HepG2 (cell line): ENCODE results near the gene ITPR1. TPM values are rescaled to one million over a fixed set of nuclear protein-coding genes. Genes with fewer than 3 reads are reported as not detected.

Source experiments
- JARID2 ChIP-seq: sonication (generic); formaldehyde crosslinking; IDR thresholded peaks from 2 replicates; pipeline ENCODE4 v1.8.1; 2023; ENCODE audit warnings: missing genetic modification reagents, inconsistent platforms; ENCODE audit not compliant: insufficient replicate concordance
- JUN ChIP-seq: sonication (generic); formaldehyde crosslinking; IDR thresholded peaks from 2 replicates; pipeline ENCODE4 v1.4.0; 2020; ENCODE audit warnings: mild to moderate bottlenecking, missing genetic modification reagents
- KDM1A ChIP-seq: IDR thresholded peaks from 2 replicates; pipeline ENCODE4 v1.6.1; 2016; ENCODE audit warnings: missing compliant biosample characterization
- MBD4 ChIP-seq: IDR thresholded peaks from 2 replicates; pipeline ENCODE4 v1.6.1; 2012; ENCODE audit warnings: low read length, inconsistent platforms, borderline replicate concordance
- MTF1 ChIP-seq: sonication (generic); formaldehyde crosslinking; IDR thresholded peaks from 2 replicates; pipeline ENCODE4 v1.5.0; 2020; ENCODE audit warnings: missing genetic modification reagents
- PHB2 ChIP-seq: fragments of 450-650 bp; IDR thresholded peaks from 2 replicates; pipeline ENCODE4 v1.6.1; 2018; ENCODE audit not compliant: partially characterized antibody
- PPARG ChIP-seq: conservative IDR thresholded peaks from 2 replicates; pipeline ENCODE4 v1.6.1; 2016; ENCODE audit warnings: missing biosample characterization, missing genetic modification reagents
- SAFB2 ChIP-seq: sonication (generic); formaldehyde crosslinking; IDR thresholded peaks from 2 replicates; pipeline ENCODE4 v1.5.1; 2020; ENCODE audit warnings: missing genetic modification reagents, low read depth, mild to moderate bottlenecking, borderline replicate concordance
- SUZ12 ChIP-seq: fragments of 150-350 bp; IDR thresholded peaks from 2 replicates; pipeline ENCODE4 v1.6.1; 2014; ENCODE audit warnings: low read depth, low read length
- TCF7 ChIP-seq: sonication (generic); IDR thresholded peaks from 2 replicates; pipeline ENCODE4 v1.6.1; 2016; ENCODE audit warnings: antibody characterized with exemption, low read depth
- ZNF124 ChIP-seq: sonication (generic); formaldehyde crosslinking; IDR thresholded peaks from 2 replicates; pipeline ENCODE4 v1.4.0; 2020; ENCODE audit warnings: missing genetic modification reagents
- ZNF451 ChIP-seq: sonication (generic); formaldehyde crosslinking; IDR thresholded peaks from 2 replicates; pipeline ENCODE4 v1.5.0; 2020; ENCODE audit warnings: mild to moderate bottlenecking, missing genetic modification reagents
- ZNF547 ChIP-seq: sonication (generic); formaldehyde crosslinking; IDR thresholded peaks from 2 replicates; pipeline ENCODE4 v1.5.1; 2020; ENCODE audit warnings: mild to moderate bottlenecking, missing genetic modification reagents
- ZNF737 ChIP-seq: sonication (generic); formaldehyde crosslinking; IDR thresholded peaks from 2 replicates; pipeline ENCODE4 v1.5.0; 2020; ENCODE audit warnings: missing genetic modification reagents, mild to moderate bottlenecking, borderline replicate concordance
- ZNF766 ChIP-seq: sonication (generic); formaldehyde crosslinking; IDR thresholded peaks from 2 replicates; pipeline ENCODE4 v1.5.0; 2020; ENCODE audit warnings: missing genetic modification reagents, borderline replicate concordance
- ZNF841 ChIP-seq: sonication (generic); formaldehyde crosslinking; IDR thresholded peaks from 2 replicates; pipeline ENCODE4 v1.8.1; 2023; ENCODE audit warnings: missing genetic modification reagents, borderline replicate concordance
- ZSCAN29 ChIP-seq: sonication (generic); formaldehyde crosslinking; conservative IDR thresholded peaks from 2 replicates; pipeline ENCODE4 v1.4.0; 2020; ENCODE audit warnings: mild to moderate bottlenecking, missing genetic modification reagents
- polyA plus RNA-seq, 8 experiments: library from polyadenylated mRNA; depleted of rRNA in 3 of 8; stranded (reverse) in 7 of 8; unstranded in 1 of 8; fragments of >200 nt; fragmentation: Illumina TruSeq in 4 of 8; extraction: Trizol in 4 of 8; gene quantifications; 2 replicates each; pipeline versions ENCODE4 v1.2.1 to v1.2.3, GENCODE V29; 2011 to 2016; ENCODE audit warnings: low read depth in 4 of 8, missing spikeins in 1 of 8, mixed read lengths in 1 of 8; ENCODE audit not compliant: insufficient read depth in 1 of 8
- total RNA-seq, 5 experiments: library from RNA; depleted of rRNA; stranded (reverse); fragments of >200 nt; fragmentation: Illumina TruSeq; extraction: Trizol; gene quantifications; 2 replicates each; pipeline ENCODE4 v1.2.3, GENCODE V29; 2016; ENCODE audit warnings: low read depth in 1 of 5
- TF ChIP-seq, protein P1 (sequence below): IDR thresholded peaks from 2 replicates; pipeline ENCODE4 v1.6.1; 2016; ENCODE audit warnings: missing biosample characterization, missing genetic modification reagents, low read depth
- TF ChIP-seq, protein P2 (sequence below): sonication (generic); formaldehyde crosslinking; IDR thresholded peaks from 2 replicates; pipeline ENCODE4 v1.8.0; 2022; ENCODE audit warnings: missing genetic modification reagents, mild to moderate bottlenecking, moderate library complexity, borderline replicate concordance
- TF ChIP-seq, protein P3 (sequence below): sonication (generic); formaldehyde crosslinking; IDR thresholded peaks from 2 replicates; pipeline ENCODE4 v1.8.1; 2023; ENCODE audit warnings: mild to moderate bottlenecking, inconsistent platforms, moderate library complexity, missing genetic modification reagents, borderline replicate concordance
- TF ChIP-seq, protein P4 (sequence below): sonication (generic); formaldehyde crosslinking; IDR thresholded peaks from 2 replicates; pipeline ENCODE4 v1.8.0; 2022; ENCODE audit warnings: mild to moderate bottlenecking, missing genetic modification reagents, moderate library complexity

Gene ITPR1
- total and polyA plus RNA-seq, 2 of the 13 experiments (the other 11 are each of a cell fraction or from before 2014, with no cell fraction given) = 10.0 to 11.4 TPM

DNA sequence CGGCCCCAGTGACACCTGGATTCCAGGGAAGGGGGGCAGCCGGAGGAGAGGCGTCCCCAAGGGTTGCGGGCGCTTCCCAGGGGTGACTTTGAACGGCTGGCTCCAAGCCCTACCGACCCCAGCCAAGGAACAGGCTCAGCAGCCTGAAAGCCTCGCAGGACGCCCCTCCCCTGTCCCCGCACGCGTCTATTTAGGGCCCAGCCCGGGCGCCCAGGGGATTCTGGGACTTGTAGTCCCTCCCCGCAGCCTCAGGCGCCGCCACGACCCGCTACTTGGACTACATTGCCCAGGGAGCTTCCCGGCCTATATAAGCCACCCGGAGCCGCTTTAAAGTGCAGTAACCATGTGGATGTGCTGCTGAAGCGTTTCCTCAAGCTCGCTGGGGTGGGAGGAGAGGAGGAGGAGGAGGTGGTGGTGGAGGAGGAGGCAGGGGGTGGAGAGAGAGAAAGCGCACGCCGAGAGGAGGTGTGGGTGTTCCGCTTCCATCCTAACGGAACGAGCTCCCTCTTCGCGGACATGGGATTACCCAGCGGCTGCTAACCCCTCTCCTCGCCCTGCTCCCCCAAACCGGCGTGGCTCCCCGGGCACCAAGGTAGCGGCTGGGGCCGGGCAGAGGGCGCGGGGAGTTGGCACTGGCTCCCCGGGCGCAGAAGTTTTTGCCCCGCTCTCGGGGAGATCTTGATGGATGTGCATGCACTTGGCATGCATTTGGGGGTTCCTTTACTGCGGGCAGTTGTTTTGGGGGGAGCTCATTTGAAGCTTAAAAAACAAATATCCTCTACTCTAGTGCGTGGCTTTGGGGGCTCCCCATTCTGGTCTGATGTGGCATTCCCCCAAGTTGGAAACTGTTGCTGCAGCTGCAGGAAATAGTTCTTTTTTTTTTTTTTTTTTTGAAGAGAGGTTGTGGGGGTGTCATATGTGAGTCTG is at the start of gene ITPR1 (continued):
- TF ChIP-seq PPARG (CRISPR knock-in tag) (no peak), PHB2 (no peak), KDM1A (CRISPR knock-in tag) (no peak), JARID2 (CRISPR knock-in tag) (no peak), ZNF737 (no peak), TCF7 (0 out of 2 replicates have a peak, but pooled peaks have one; percentile 5), MBD4 (no peak), ZNF451 (CRISPR knock-in tag) (no peak; the same call in 1 of the 2 replicates), ZSCAN29 (CRISPR knock-in tag) (no peak), SUZ12 (peak; percentile 94), SAFB2 (CRISPR knock-in tag) (peak; percentile 59; the same call in 1 of the 2 replicates), ZNF124 (no peak), MTF1 (CRISPR knock-in tag) (no peak), ZNF547 (CRISPR knock-in tag) (no peak; the same call in 1 of the 2 replicates), JUN (CRISPR knock-in tag) (no peak), ZNF841 (CRISPR knock-in tag) (no peak), ZNF766 (CRISPR knock-in tag) (peak; percentile 28; the same call in 1 of the 2 replicates)
- TF ChIP-seq, protein P1, sequence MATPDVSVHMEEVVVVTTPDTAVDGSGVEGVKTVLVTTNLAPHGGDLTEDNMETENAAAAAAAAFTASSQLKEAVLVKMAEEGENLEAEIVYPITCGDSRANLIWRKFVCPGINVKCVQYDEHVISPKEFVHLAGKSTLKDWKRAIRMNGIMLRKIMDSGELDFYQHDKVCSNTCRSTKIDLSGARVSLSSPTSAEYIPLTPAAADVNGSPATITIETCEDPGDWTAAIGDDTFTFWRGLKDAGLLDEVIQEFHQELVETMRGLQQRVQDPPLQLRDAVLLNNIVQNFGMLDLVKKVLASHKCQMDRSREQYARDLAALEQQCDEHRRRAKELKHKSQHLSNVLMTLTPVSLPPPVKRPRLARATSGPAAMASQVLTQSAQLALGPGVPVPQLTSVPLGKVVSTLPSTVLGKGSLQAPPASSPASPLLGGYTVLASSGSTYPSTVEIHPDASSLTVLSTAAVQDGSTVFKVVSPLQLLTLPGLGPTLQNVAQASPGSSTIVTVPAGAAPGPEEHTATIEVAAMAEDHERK (CRISPR knock-in tag) = peak; percentile 39; the same call in 1 of the 2 replicates
- TF ChIP-seq, protein P2, sequence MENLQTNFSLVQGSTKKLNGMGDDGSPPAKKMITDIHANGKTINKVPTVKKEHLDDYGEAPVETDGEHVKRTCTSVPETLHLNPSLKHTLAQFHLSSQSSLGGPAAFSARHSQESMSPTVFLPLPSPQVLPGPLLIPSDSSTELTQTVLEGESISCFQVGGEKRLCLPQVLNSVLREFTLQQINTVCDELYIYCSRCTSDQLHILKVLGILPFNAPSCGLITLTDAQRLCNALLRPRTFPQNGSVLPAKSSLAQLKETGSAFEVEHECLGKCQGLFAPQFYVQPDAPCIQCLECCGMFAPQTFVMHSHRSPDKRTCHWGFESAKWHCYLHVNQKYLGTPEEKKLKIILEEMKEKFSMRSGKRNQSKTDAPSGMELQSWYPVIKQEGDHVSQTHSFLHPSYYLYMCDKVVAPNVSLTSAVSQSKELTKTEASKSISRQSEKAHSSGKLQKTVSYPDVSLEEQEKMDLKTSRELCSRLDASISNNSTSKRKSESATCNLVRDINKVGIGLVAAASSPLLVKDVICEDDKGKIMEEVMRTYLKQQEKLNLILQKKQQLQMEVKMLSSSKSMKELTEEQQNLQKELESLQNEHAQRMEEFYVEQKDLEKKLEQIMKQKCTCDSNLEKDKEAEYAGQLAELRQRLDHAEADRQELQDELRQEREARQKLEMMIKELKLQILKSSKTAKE (CRISPR knock-in tag) = no peak
- TF ChIP-seq, protein P3, sequence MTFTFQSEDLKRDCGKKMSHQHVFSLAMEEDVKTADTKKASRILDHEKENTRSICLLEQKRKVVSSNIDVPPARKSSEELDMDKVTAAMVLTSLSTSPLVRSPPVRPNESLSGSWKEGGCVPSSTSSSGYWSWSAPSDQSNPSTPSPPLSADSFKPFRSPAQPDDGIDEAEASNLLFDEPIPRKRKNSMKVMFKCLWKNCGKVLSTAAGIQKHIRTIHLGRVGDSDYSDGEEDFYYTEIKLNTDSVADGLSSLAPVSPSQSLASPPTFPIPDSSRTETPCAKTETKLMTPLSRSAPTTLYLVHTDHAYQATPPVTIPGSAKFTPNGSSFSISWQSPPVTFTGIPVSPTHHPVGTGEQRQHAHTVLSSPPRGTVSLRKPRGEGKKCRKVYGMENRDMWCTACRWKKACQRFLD = 0 out of 2 replicates have a peak, but pooled peaks have one; percentile 34
- TF ChIP-seq, protein P4, sequence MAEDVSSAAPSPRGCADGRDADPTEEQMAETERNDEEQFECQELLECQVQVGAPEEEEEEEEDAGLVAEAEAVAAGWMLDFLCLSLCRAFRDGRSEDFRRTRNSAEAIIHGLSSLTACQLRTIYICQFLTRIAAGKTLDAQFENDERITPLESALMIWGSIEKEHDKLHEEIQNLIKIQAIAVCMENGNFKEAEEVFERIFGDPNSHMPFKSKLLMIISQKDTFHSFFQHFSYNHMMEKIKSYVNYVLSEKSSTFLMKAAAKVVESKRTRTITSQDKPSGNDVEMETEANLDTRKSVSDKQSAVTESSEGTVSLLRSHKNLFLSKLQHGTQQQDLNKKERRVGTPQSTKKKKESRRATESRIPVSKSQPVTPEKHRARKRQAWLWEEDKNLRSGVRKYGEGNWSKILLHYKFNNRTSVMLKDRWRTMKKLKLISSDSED = no peak
